ENCODE measurements around the gene PKNOX2.

Gene PKNOX2

DNA sequence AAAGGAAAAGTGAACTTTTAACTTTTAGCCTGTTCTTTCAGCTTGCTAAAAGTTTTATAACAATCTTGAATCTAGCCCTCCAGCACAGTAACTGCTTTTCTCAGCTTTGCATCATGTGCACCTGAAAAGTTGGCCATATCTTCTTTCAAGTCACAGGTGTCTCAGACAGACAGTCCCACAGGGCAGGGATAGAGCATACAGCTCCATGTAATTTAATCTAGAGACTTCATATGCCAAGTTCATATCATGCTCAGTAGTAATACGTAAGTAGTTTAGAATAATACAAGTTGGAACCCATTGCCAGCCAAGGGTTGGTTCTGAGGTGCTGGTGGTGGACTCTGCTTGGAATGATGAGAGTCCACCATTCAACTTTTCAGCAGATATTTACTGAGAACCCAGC is 68.6 kb downstream of the PKNOX2 start:
- no peak for TF ChIP-seq CTCF (conservative IDR thresholded peaks at IDR 0.05)
- no peak for TF ChIP-seq ZFX (IDR thresholded peaks at IDR 0.05)
- H3K27ac ChIP-seq, result no peak overlapping the region

DNA sequence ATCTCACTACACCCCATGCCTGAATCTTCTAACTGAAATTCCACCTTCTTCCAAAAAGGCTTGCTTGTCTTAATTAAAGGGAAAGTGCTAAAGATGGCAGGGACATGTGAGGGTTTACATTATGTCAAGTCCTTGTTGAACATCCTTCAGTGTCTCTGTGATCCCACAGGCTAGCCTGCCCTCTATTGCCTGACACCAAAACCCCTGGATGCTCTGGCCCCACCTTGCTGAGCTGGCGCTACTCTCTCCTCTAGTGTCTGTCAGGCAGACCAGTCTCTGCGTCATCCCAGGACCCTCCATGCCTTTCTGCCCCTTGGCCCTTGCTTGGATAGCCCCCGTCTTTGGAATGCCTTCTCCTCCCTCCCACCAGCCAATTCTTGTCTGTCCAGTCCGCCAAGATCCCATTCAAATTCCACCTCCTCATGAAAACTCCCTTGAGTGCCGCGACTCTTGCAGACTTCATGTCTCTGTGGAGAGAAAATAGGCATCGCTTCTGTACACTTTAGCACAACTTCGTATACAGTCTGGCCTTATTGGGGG is 69.3 kb downstream of the PKNOX2 start:
- H3K27ac ChIP-seq, result no peak overlapping the region
- TF ChIP-seq CTCF (conservative IDR thresholded peaks at IDR 0.05) (no peak), ZFX (IDR thresholded peaks at IDR 0.05) (no peak)

GRCh38 chr11:125235071-125235471 is 70.5 kb downstream of the PKNOX2 start:
- no peak overlapping the region for H3K27ac ChIP-seq
- TF ChIP-seq CTCF (conservative IDR thresholded peaks at IDR 0.05), result no peak
- TF ChIP-seq ZFX (IDR thresholded peaks at IDR 0.05), result no peak

- TF ChIP-seq ZFX (IDR thresholded peaks at IDR 0.05) (no peak), CTCF (conservative IDR thresholded peaks at IDR 0.05) (no peak)
- H3K27ac ChIP-seq, result no peak overlapping the region
Measured at GRCh38 chr11:125236072-125236825, 71.7 kb downstream of the PKNOX2 start.

- H3K27ac ChIP-seq, result no peak overlapping the region
- TF ChIP-seq CTCF (conservative IDR thresholded peaks at IDR 0.05), result no peak
- no peak for TF ChIP-seq ZFX (IDR thresholded peaks at IDR 0.05)
Measured at GRCh38 chr11:125239585-125240560, 75.3 kb downstream of the PKNOX2 start.

GRCh38 chr11:125241104-125241503 is 76.6 kb downstream of the PKNOX2 start:
- no peak overlapping the region for H3K27ac ChIP-seq

More at GRCh38 chr11:125241104-125241503, 76.6 kb downstream of the PKNOX2 start:
- no peak for TF ChIP-seq ZFX (IDR thresholded peaks at IDR 0.05)
- TF ChIP-seq CTCF (conservative IDR thresholded peaks at IDR 0.05), result no peak

Data from C4-2B (cell line).